HG03103 (cell line): ENCODE measurements around the gene TBC1D21.
"Not testable (repeated sequence)": the region's sequence is repeated elsewhere in the genome, so short reads cannot be mapped to it uniquely, and the experiment has no call there.

Experiments
- ATAC-seq: cut with Tn5 transposase; IDR thresholded peaks from one replicate; pipeline ENCODE4 v1.9.1; 2021; ENCODE audit warnings: low read depth; ENCODE audit not compliant: unreplicated experiment

The TBC1D21 gene

GRCh38 chr15:73926219-73927002, 53.0 kb downstream of the TBC1D21 start, which contains the start of gene LOXL1:
TSS of gene LOXL1 (plus strand) at chr15:73926462. CDS start at chr15:73926784, 322 bp downstream.
- ATAC-seq, result no peak

GRCh38 chr15:73927003-73927475, 53.7 kb downstream of the TBC1D21 start:
- no peak for ATAC-seq

GRCh38 chr15:73927476-73928240, 54.3 kb downstream of the TBC1D21 start:
- no peak for ATAC-seq

- no peak for ATAC-seq
These were observed 54.8 kb downstream of the TBC1D21 start for GRCh38 chr15:73928241-73928579.

- ATAC-seq, result no peak
These were observed 55.7 kb downstream of the TBC1D21 start for GRCh38 chr15:73928971-73929627.

- no peak for ATAC-seq
These were observed 57.0 kb downstream of the TBC1D21 start for GRCh38 chr15:73930371-73930770.

- no peak for ATAC-seq
These were observed 57.5 kb downstream of the TBC1D21 start for GRCh38 chr15:73930790-73931281.

- no peak for ATAC-seq
These were observed 58.1 kb downstream of the TBC1D21 start for GRCh38 chr15:73931441-73931840.

- ATAC-seq, result no peak
These were observed 59.2 kb downstream of the TBC1D21 start for GRCh38 chr15:73932381-73933191.

- no peak for ATAC-seq
These were observed 60.9 kb downstream of the TBC1D21 start for GRCh38 chr15:73934281-73934680.

- no peak for ATAC-seq
These were observed 62.2 kb downstream of the TBC1D21 start for GRCh38 chr15:73935547-73935946.

GRCh38 chr15:73936181-73936580, 62.8 kb downstream of the TBC1D21 start:
- ATAC-seq, result no peak

GRCh38 chr15:73936588-73937290, 63.4 kb downstream of the TBC1D21 start:
- no peak for ATAC-seq

- ATAC-seq, result no peak
These were observed 63.9 kb downstream of the TBC1D21 start for GRCh38 chr15:73937296-73937695.

GRCh38 chr15:73937726-73938125, 64.4 kb downstream of the TBC1D21 start:
- no peak for ATAC-seq

GRCh38 chr15:73938516-73938915, 65.2 kb downstream of the TBC1D21 start:
- ATAC-seq, result not testable (repeated sequence)
